Keratinocyte (primary cell): Measurements from ENCODE around the gene SCUBE1. TPM values are rescaled to one million over a fixed set of nuclear protein-coding genes. Genes with fewer than 3 reads are reported as not detected.
A peak's percentile ranks its signal among the peaks of the same experiment; 100 is the strongest.

Experiments
- DNase-seq: peaks from one replicate; pipeline ENCODE4 v3.0.0-alpha.2; 2011; ENCODE audit warnings: low read depth, missing footprints, low spot score
- FAIRE-seq: peaks from 2 replicates; lab custom pipeline; 2011; peaks lifted over from hg19 to GRCh38; lab: Jason Lieb, UNC
- H2AFZ ChIP-seq: 2 replicates; pipeline ENCODE4 v1.6.0; 2012; ENCODE audit warnings: low read length, control low read depth, inconsistent platforms; ENCODE audit not compliant: control insufficient read depth
- H3K27ac ChIP-seq: 2 replicates; pipeline ENCODE4 v1.5.1; 2011; ENCODE audit warnings: low read length; ENCODE audit not compliant: control insufficient read depth, insufficient read depth
- H3K27me3 ChIP-seq: 3 replicates; pipeline ENCODE4 v1.6.0; 2011; ENCODE audit warnings: low read length; ENCODE audit not compliant: control insufficient read depth, insufficient read depth; ENCODE audit errors: extremely low read depth
- H3K36me3 ChIP-seq, 2 experiments: 2 replicates in 1 of 2; 3 replicates in 1 of 2; pipeline ENCODE4 v1.5.1; 2011; ENCODE audit warnings: low read length in 2 of 2, mild to moderate bottlenecking in 1 of 2; ENCODE audit not compliant: control insufficient read depth in 2 of 2, insufficient read depth in 2 of 2; ENCODE audit errors: extremely low read depth in 1 of 2
- H3K4me1 ChIP-seq: 3 replicates; pipeline ENCODE4 v1.5.1; 2011; ENCODE audit warnings: low read length; ENCODE audit not compliant: control insufficient read depth, insufficient read depth; ENCODE audit errors: extremely low read depth
- H3K4me2 ChIP-seq: 3 replicates; pipeline ENCODE4 v1.6.0; 2011; ENCODE audit warnings: low read depth, low read length; ENCODE audit not compliant: control insufficient read depth, insufficient read depth; ENCODE audit errors: extremely low read depth
- H3K4me3 ChIP-seq, 3 experiments: fragments of 200-600 bp in 1 of 3; sonication (generic) in 1 of 3; 2 replicates in 2 of 3; 3 replicates in 1 of 3; pipeline ENCODE4 v1.5.1; 2011 to 2016; ENCODE audit warnings: low read length in 3 of 3, mild to moderate bottlenecking in 3 of 3, control low read depth in 2 of 3, inconsistent platforms in 1 of 3, low read depth in 1 of 3, mixed read lengths in 1 of 3, mixed run types in 1 of 3, moderate library complexity in 1 of 3; ENCODE audit not compliant: control insufficient read depth in 2 of 3, insufficient read depth in 2 of 3; ENCODE audit errors: extremely low read depth in 1 of 3
- H3K79me2 ChIP-seq: 2 replicates; pipeline ENCODE4 v1.6.0; 2012; ENCODE audit warnings: low read length; ENCODE audit not compliant: control insufficient read depth, insufficient read depth
- H3K9ac ChIP-seq: 3 replicates; pipeline ENCODE4 v1.6.0; 2011; ENCODE audit warnings: low read length; ENCODE audit not compliant: control insufficient read depth, insufficient read depth; ENCODE audit errors: extremely low read depth
- H3K9me1 ChIP-seq: 3 replicates; pipeline ENCODE4 v1.6.0; 2011; ENCODE audit warnings: low read length; ENCODE audit not compliant: control insufficient read depth, insufficient read depth; ENCODE audit errors: extremely low read depth
- H3K9me3 ChIP-seq: 2 replicates; pipeline ENCODE4 v1.5.1; 2012; ENCODE audit warnings: low read depth, low read length; ENCODE audit not compliant: control insufficient read depth
- H4K20me1 ChIP-seq: 3 replicates; pipeline ENCODE4 v1.6.0; 2011; ENCODE audit warnings: low read length; ENCODE audit not compliant: control insufficient read depth, insufficient read depth; ENCODE audit errors: extremely low read depth
- EZH2 ChIP-seq: IDR thresholded peaks from one replicate; pipeline ENCODE4 v1.6.1; 2012; ENCODE audit warnings: inconsistent platforms, mild to moderate bottlenecking, low read length, moderate library complexity
- dilution Hi-C: fragments of 300-500 bp; cut with MboI; formaldehyde crosslinking; loops from one replicate; pipeline ENCODE4 v1.7.0; 2020; ENCODE audit warnings: low sequenced_read_pairs; ENCODE audit not compliant: extremely low pct_ligation_motif_present
- polyA plus RNA-seq, 5 experiments: library from polyadenylated mRNA; depleted of rRNA in 3 of 5; stranded (reverse) in 3 of 5; stranded (forward) in 1 of 5; unstranded in 1 of 5; fragments of >200 nt; gene quantifications; 1 replicate in 1 of 5; 2 replicates in 3 of 5; 3 replicates in 1 of 5; pipeline versions ENCODE4 v1.2.1 to v1.2.3, GENCODE V29; 2011 to 2012; ENCODE audit warnings: missing spikeins in 2 of 5, low read depth in 1 of 5, low replicate concordance in 1 of 5
- TF ChIP-seq, protein P1 (sequence below), 3 experiments: IDR thresholded peaks in 1 of 3; conservative IDR thresholded peaks in 1 of 3; optimal IDR thresholded peaks in 1 of 3; 2 replicates in 2 of 3; 3 replicates in 1 of 3; pipeline versions ENCODE3 to v1.5.1; 2011; ENCODE audit warnings: low read length in 3 of 3, mild to moderate bottlenecking in 3 of 3, moderate library complexity in 2 of 3, control low read depth in 1 of 3, inconsistent platforms in 1 of 3; ENCODE audit not compliant: insufficient read depth in 2 of 3; ENCODE audit errors: extremely low read depth in 1 of 3

Gene SCUBE1
- polyA plus RNA-seq, 1 donor (not counting 4 experiments of a cell fraction or from before 2014, with no cell fraction given): not detected

DNA sequence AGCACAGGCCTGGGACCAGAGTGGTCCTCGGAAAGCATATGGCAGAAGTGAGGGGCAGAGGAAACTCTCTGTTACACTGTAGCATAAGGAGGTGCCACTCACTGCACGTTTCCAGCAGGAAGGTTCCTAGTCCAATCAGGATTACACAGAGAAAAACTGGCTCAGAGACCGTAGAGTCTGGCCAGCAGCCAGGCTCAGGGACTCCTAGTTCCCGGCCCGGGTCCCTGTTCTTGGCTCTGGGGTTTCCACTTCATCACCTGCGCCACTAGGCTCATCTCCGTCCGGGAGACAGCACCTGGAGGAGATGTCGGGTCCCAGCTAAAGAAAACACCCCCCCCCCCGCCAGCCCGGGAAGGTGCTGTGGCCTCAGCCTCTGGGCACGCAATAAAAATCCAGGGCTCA lies 157.3 kb downstream of the SCUBE1 start:
- Histone ChIP-seq H3K4me1 (peaks cover 27% of the 10 kb centered on the region), H3K4me2 (peak overlapping the region; percentile 85), H3K4me3 (peak overlapping the region; percentile 55 to 97 (median 97)), H3K27ac (peak overlapping the region; percentile 85), H3K79me2 (peaks cover 32% of the 10 kb centered on the region), H3K27me3 (no peaks in the 10 kb centered on the region), H4K20me1 (peaks cover 11% of the 10 kb centered on the region), H3K9me1 (peaks cover 3% of the 10 kb centered on the region), H2AFZ (no peak overlapping the region), H3K9me3 (no peaks in the 10 kb centered on the region), H3K36me3 (peaks cover 4 to 18% of the 10 kb centered on the region in 2 experiments), H3K9ac (peak overlapping the region; percentile 90)
- dilution Hi-C loops: no loop called here
- TF ChIP-seq EZH2: no peak
- TF ChIP-seq, protein P1, sequence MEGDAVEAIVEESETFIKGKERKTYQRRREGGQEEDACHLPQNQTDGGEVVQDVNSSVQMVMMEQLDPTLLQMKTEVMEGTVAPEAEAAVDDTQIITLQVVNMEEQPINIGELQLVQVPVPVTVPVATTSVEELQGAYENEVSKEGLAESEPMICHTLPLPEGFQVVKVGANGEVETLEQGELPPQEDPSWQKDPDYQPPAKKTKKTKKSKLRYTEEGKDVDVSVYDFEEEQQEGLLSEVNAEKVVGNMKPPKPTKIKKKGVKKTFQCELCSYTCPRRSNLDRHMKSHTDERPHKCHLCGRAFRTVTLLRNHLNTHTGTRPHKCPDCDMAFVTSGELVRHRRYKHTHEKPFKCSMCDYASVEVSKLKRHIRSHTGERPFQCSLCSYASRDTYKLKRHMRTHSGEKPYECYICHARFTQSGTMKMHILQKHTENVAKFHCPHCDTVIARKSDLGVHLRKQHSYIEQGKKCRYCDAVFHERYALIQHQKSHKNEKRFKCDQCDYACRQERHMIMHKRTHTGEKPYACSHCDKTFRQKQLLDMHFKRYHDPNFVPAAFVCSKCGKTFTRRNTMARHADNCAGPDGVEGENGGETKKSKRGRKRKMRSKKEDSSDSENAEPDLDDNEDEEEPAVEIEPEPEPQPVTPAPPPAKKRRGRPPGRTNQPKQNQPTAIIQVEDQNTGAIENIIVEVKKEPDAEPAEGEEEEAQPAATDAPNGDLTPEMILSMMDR (optimal IDR thresholded peaks at IDR 0.05 in 1 of 3, IDR thresholded peaks at IDR 0.05 in 1 of 3, conservative IDR thresholded peaks at IDR 0.05 in 1 of 3; ENCODE audit: extremely low read depth in 1 of 3, insufficient read depth in 2 of 3, low read length in 3 of 3): no peak
- no peak for DNase-seq
- peak; percentile 76 for FAIRE-seq

DNA sequence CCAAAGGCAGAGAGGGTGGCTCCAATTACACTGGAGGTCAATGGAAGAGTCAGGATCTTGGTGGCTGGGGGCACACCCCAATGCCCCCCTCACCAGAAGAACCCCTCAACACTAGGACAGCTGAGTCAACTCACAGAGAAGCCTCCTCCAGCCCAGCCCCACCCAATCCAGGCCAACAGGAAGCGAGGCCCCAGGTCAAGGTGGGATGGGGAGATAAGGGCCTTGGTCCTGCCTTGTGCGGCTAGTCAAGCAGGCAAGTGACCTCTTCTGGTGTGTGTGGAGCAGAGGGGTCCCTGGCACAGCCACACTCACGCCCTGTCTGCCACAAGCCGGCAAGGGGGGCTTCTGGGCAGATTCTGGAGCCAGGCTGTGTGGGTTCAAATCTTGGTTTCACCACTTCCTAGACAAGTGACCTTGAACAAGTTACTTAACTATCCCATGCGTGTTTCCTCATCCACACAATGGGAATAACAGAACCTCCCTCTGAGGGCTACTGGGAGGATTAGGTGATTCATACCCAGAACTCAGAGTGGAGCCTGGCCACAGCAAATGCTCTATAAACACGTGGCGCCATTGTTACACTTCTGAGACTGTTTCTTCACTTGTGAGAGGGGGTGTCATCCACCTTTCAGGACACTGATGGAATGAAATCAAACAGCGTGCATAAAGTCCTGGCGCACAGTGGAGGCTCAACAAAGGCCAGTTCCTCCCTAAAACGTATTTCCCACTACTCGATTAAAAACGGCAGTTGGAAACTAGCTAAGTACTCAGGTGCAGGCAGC lies 159.5 kb downstream of the SCUBE1 start:
- Histone ChIP-seq H3K4me1 (peaks cover 27% of the 10 kb centered on the region), H3K4me3 (no peak overlapping the region), H3K27me3 (no peaks in the 10 kb centered on the region), H3K36me3 (peaks cover 16 to 33% of the 10 kb centered on the region in 2 experiments), H3K79me2 (peaks cover 32% of the 10 kb centered on the region), H3K9me1 (peaks cover 3% of the 10 kb centered on the region), H2AFZ (no peak overlapping the region), H4K20me1 (peaks cover 11% of the 10 kb centered on the region), H3K27ac (peak overlapping the region; percentile 11), H3K4me2 (no peak overlapping the region), H3K9me3 (no peaks in the 10 kb centered on the region), H3K9ac (no peak overlapping the region)
- peak; percentile 20 for FAIRE-seq
- no peak for DNase-seq
- TF ChIP-seq EZH2: no peak
- TF ChIP-seq, protein P1 (optimal IDR thresholded peaks at IDR 0.05 in 1 of 3, IDR thresholded peaks at IDR 0.05 in 1 of 3, conservative IDR thresholded peaks at IDR 0.05 in 1 of 3; ENCODE audit: extremely low read depth in 1 of 3, insufficient read depth in 2 of 3, low read length in 3 of 3): no peak
- dilution Hi-C loops: no loop called here
